Endothelial cell of umbilical vein (primary cell): ENCODE results near the gene SNRPN. TPM values are rescaled to one million over a fixed set of nuclear protein-coding genes. Genes with fewer than 3 reads are reported as not detected.

Experiments
- BruUV-seq: library from RNA; stranded (reverse); fragments of 400-500 nt; replicated peaks from 2 replicates; lab custom pipeline; 2021; lab: Mats Ljungman, UMichigan
- CTCF ChIA-PET: fragments of 300-600, 350-600 bp; sonication (Branson Sonifier 250); formaldehyde crosslinking; loops from one replicate; lab custom pipeline; 2021; ENCODE audit warnings: antibody characterized with exemption, inconsistent platforms; lab: Charles Lee
- POLR2A ChIA-PET: fragments of 300-600, 350-600 bp; sonication (Branson Sonifier 250); formaldehyde crosslinking; loops from one replicate; lab custom pipeline; 2021; ENCODE audit warnings: antibody characterized with exemption, inconsistent platforms; lab: Charles Lee
- DNase-seq: peaks from one replicate; pipeline ENCODE4 v3.0.0-alpha.2; 2011; ENCODE audit warnings: low read depth, low spot score
- FAIRE-seq: peaks from 2 replicates; lab custom pipeline; 2011; peaks lifted over from hg19 to GRCh38; lab: Jason Lieb, UNC
- H2AFZ ChIP-seq: 2 replicates; pipeline ENCODE4 v1.6.0; 2012; ENCODE audit warnings: low read depth, low read length, control low read depth, inconsistent platforms
- H3K27ac ChIP-seq: 2 replicates; pipeline ENCODE4 v1.5.1; 2011; ENCODE audit warnings: low read depth, mild to moderate bottlenecking, control low read depth, low read length, moderate library complexity; ENCODE audit not compliant: insufficient read depth
- H3K27me3 ChIP-seq, 2 experiments: 2 replicates each; pipeline versions ENCODE4 v1.6.0 to v1.6.1; 2011; ENCODE audit warnings: low read length in 2 of 2, mixed read lengths in 1 of 2; ENCODE audit not compliant: control insufficient read depth in 2 of 2, insufficient read depth in 2 of 2
- H3K36me3 ChIP-seq, 2 experiments: 2 replicates in 1 of 2; 3 replicates in 1 of 2; pipeline ENCODE4 v1.5.1; 2011; ENCODE audit warnings: low read length in 2 of 2, mild to moderate bottlenecking in 1 of 2, moderate library complexity in 1 of 2; ENCODE audit not compliant: control insufficient read depth in 2 of 2, insufficient read depth in 2 of 2; ENCODE audit errors: extremely low read depth in 1 of 2
- H3K4me1 ChIP-seq: 3 replicates; pipeline ENCODE4 v1.5.1; 2011; ENCODE audit warnings: mild to moderate bottlenecking, low read length; ENCODE audit not compliant: control insufficient read depth, insufficient read depth; ENCODE audit errors: extremely low read depth
- H3K4me2 ChIP-seq: 2 replicates; pipeline ENCODE4 v1.6.1; 2011; ENCODE audit warnings: low read length, control low read depth, mixed read lengths; ENCODE audit not compliant: insufficient read depth
- H3K4me3 ChIP-seq, 3 experiments: fragments of 200-600 bp in 1 of 3; sonication (generic), shearing (Covaris generic) in 1 of 3; replicated peaks in 1 of 3; 2 replicates each; pipeline ENCODE4 v1.5.1; 2011 to 2016; ENCODE audit warnings: control low read depth in 3 of 3, low read length in 3 of 3, mild to moderate bottlenecking in 2 of 3, inconsistent platforms in 1 of 3, low read depth in 1 of 3, moderate library complexity in 1 of 3; ENCODE audit not compliant: insufficient read depth in 1 of 3
- H3K79me2 ChIP-seq: 2 replicates; pipeline ENCODE4 v1.6.0; 2012; ENCODE audit warnings: low read length, inconsistent platforms; ENCODE audit not compliant: control insufficient read depth, insufficient read depth
- H3K9ac ChIP-seq: replicated peaks from 2 replicates; pipeline ENCODE3; 2011; ENCODE audit warnings: low read length, control low read depth; ENCODE audit not compliant: insufficient read depth; ENCODE audit errors: extremely low read depth
- H3K9me1 ChIP-seq: replicated peaks from 3 replicates; pipeline ENCODE4 v1.6.0; 2011; ENCODE audit warnings: mild to moderate bottlenecking, low read length; ENCODE audit not compliant: control insufficient read depth, insufficient read depth; ENCODE audit errors: extremely low read depth
- H3K9me3 ChIP-seq: replicated peaks from 2 replicates; pipeline ENCODE4 v1.5.1; 2012; ENCODE audit warnings: low read length, inconsistent platforms; ENCODE audit not compliant: control insufficient read depth, insufficient read depth
- H4K20me1 ChIP-seq: replicated peaks from 2 replicates; pipeline ENCODE3; 2011; ENCODE audit warnings: mild to moderate bottlenecking, low read length; ENCODE audit not compliant: control insufficient read depth, insufficient read depth; ENCODE audit errors: extremely low read depth
- CTCF ChIP-seq, 2 donors: IDR thresholded peaks; 1 replicate in 1 of 2; 2 replicates in 1 of 2; pipeline ENCODE4 v1.5.1; 2011; ENCODE audit warnings: low read length in 2 of 2, mild to moderate bottlenecking in 2 of 2, moderate library complexity in 2 of 2, control low read depth in 1 of 2, inconsistent platforms in 1 of 2, low read depth in 1 of 2; ENCODE audit not compliant: insufficient read depth in 1 of 2; ENCODE audit errors: extremely low read depth in 1 of 2
- EZH2 ChIP-seq: IDR thresholded peaks from 2 replicates; pipeline ENCODE4 v1.6.1; 2012; ENCODE audit warnings: borderline replicate concordance, low read depth, mild to moderate bottlenecking, moderate library complexity, low read length, inconsistent platforms; ENCODE audit not compliant: severe bottlenecking
- FOS ChIP-seq: IDR thresholded peaks from 2 replicates; pipeline ENCODE4 v1.6.1; 2011; ENCODE audit warnings: mild to moderate bottlenecking, low read length, moderate library complexity, borderline replicate concordance; ENCODE audit not compliant: insufficient read depth
- GATA2 ChIP-seq: IDR thresholded peaks from 2 replicates; pipeline ENCODE4 v1.7.0; 2011; ENCODE audit warnings: low read depth, mild to moderate bottlenecking, moderate library complexity, mixed read lengths, low read length; ENCODE audit not compliant: insufficient read length, insufficient read depth
- JUN ChIP-seq: IDR thresholded peaks from 2 replicates; pipeline ENCODE4 v1.6.1; 2011; ENCODE audit warnings: borderline replicate concordance, low read depth; ENCODE audit not compliant: insufficient read length, insufficient read depth
- MAX ChIP-seq: IDR thresholded peaks from 2 replicates; pipeline ENCODE4 v1.6.1; 2011; ENCODE audit not compliant: insufficient read depth, insufficient read length
- POLR2A ChIP-seq: IDR thresholded peaks from 2 replicates; pipeline ENCODE4 v1.6.1; 2012; ENCODE audit warnings: low read depth, mild to moderate bottlenecking, control low read depth, low read length
- POLR2AphosphoS5 ChIP-seq: IDR thresholded peaks from 2 replicates; pipeline ENCODE4 v1.6.1; 2012; ENCODE audit warnings: low read depth, mild to moderate bottlenecking, control low read depth, low read length, moderate library complexity; ENCODE audit not compliant: insufficient read depth
- dilution Hi-C: fragments of 300-500 bp; cut with MboI; formaldehyde crosslinking; loops from one replicate; pipeline ENCODE4 v1.15.0; 2019; ENCODE audit warnings: low sequenced_read_pairs; ENCODE audit not compliant: extremely low pct_ligation_motif_present
- intact Hi-C: fragments of 100-400 bp; cut with micrococcal nuclease; formaldehyde crosslinking; loops from one replicate; pipeline ENCODE4 v1.10.0; 2022
- polyA plus RNA-seq, 4 experiments: library from polyadenylated mRNA; depleted of rRNA in 3 of 4; stranded (reverse) in 3 of 4; unstranded in 1 of 4; fragments of >200 nt; gene quantifications; 2 replicates each; pipeline versions ENCODE4 v1.2.1 to v1.2.3, GENCODE V29; 2011 to 2012; ENCODE audit warnings: missing spikeins in 1 of 4
- total RNA-seq: library from RNA; stranded (reverse); gene quantifications from 2 replicates; pipeline ENCODE4 v1.2.3, GENCODE V29; 2021

The SNRPN gene
- total and polyA plus RNA-seq, 2 donors (not counting 3 experiments of a cell fraction or from before 2014, with no cell fraction given): 103 to 163 TPM

- no peak overlapping the region for H3K4me2 ChIP-seq
- dilution Hi-C loops: no loop called here
- FAIRE-seq: no peak
- H2AFZ ChIP-seq: no peak overlapping the region
- no TSS peak for BruUV-seq
- no peaks in the 10 kb centered on the region for H3K79me2 ChIP-seq
- no peak for DNase-seq
- ChIA-PET CTCF (no interaction called here), POLR2A (no interaction called here)
- no peaks in the 10 kb centered on the region for H4K20me1 ChIP-seq
- intact Hi-C loops: no loop called here
- no peak overlapping the region for H3K4me3 ChIP-seq
- H3K9ac ChIP-seq: no peak overlapping the region
- H3K9me1 ChIP-seq: no peaks in the 10 kb centered on the region
- H3K36me3 ChIP-seq: no peaks in the 10 kb centered on the region
- H3K9me3 ChIP-seq: no peaks in the 10 kb centered on the region
- no peak overlapping the region for H3K27ac ChIP-seq
- TF ChIP-seq FOS (no peak), EZH2 (no peak), MAX (no peak), JUN (no peak), CTCF (IDR thresholded peaks at IDR 0.05; ENCODE audit: extremely low read depth in 1 of 2, insufficient read depth in 1 of 2, low read depth in 1 of 2, low read length in 2 of 2) (no peak), GATA2 (no peak), POLR2AphosphoS5 (no peak), POLR2A (no peak)
- no peaks in the 10 kb centered on the region for H3K27me3 ChIP-seq
- H3K4me1 ChIP-seq: peaks cover 2% of the 10 kb centered on the region
These were observed 9.8 kb upstream of the SNRPN start for GRCh38 chr15:24944954-24945353.
